Stomach (tissue), 9 donors: ENCODE results near the gene GRWD1. TPM values are rescaled to one million over a fixed set of nuclear protein-coding genes. Genes with fewer than 3 reads are reported as not detected.
A peak's percentile ranks its signal among the peaks of the same experiment; 100 is the strongest.

ENCODE experiments used
- DNase-seq, 2 donors: peaks; one replicate each; pipeline versions ENCODE4 v3.0.0 to v3.0.0-alpha.2; 2013 to 2019
- H3K27ac ChIP-seq, 5 donors: fragments of 200-600 bp in 4 of 5; sonication (generic) in 4 of 5; one replicate each; pipeline ENCODE4 v1.5.1; 2013 to 2019; ENCODE audit warnings: mild to moderate bottlenecking in 1 of 5, moderate library complexity in 1 of 5
- H3K27me3 ChIP-seq, 3 donors: fragments of 200-600 bp; sonication (generic); one replicate each; pipeline ENCODE4 v1.5.1; 2017 to 2019; ENCODE audit warnings: mixed run types in 1 of 3
- H3K36me3 ChIP-seq, 4 donors: fragments of 200-600 bp; sonication (generic); 1 replicate in 3 of 4; 2 replicates in 1 of 4; pipeline ENCODE4 v1.5.1; 2016 to 2019
- H3K4me1 ChIP-seq, 4 donors: fragments of 200-600 bp; sonication (generic); one replicate each; pipeline ENCODE4 v1.5.1; 2016 to 2019
- H3K4me3 ChIP-seq, 4 donors: fragments of 200-600 bp; sonication (generic) in 3 of 4; one replicate each; pipeline ENCODE4 v1.5.1; 2016 to 2019; ENCODE audit warnings: mild to moderate bottlenecking in 1 of 4
- H3K9me3 ChIP-seq, 4 donors: fragments of 200-600 bp; sonication (generic); one replicate each; pipeline ENCODE4 v1.5.1; 2016 to 2019
- CTCF ChIP-seq, 7 experiments: fragments of 450-650 bp in 4 of 7; fragments of 200-600 bp in 3 of 7; sonication (generic) in 3 of 7; IDR thresholded peaks; one replicate each; pipeline ENCODE4 v1.5.1; 2016 to 2019; ENCODE audit warnings: antibody characterized with exemption in 7 of 7, control low read depth in 2 of 7, mild to moderate bottlenecking in 1 of 7
- EP300 ChIP-seq: sonication (generic); formaldehyde crosslinking; IDR thresholded peaks from one replicate; pipeline ENCODE4 v1.6.1; 2017; ENCODE audit warnings: antibody characterized with exemption
- POLR2A ChIP-seq, 4 donors: fragments of 450-650 bp; IDR thresholded peaks; one replicate each; pipeline ENCODE4 v1.6.1; 2016; ENCODE audit warnings: antibody characterized with exemption in 4 of 4, control low read depth in 2 of 4, mild to moderate bottlenecking in 1 of 4, moderate library complexity in 1 of 4
- POLR2AphosphoS5 ChIP-seq, 3 donors: sonication (generic); formaldehyde crosslinking; IDR thresholded peaks; one replicate each; pipeline ENCODE4 v1.6.1; 2016; ENCODE audit warnings: antibody characterized with exemption in 3 of 3
- WGBS, 5 donors: extraction: QIAGEN DNeasy Blood & Tissue Kit in 3 of 5; methylation state at CpG; one replicate each; pipeline versions ENCODE4 v1.1.5 to v1.1.7; 2013 to 2018; 5-methylcytosine and 5-hydroxymethylcytosine counted together
- intact Hi-C: fragments of 100-400 bp; cut with DNase I; formaldehyde crosslinking; loops from one replicate; pipeline ENCODE4 v1.15.1; 2023; ENCODE audit warnings: low total_unique reads
- polyA plus RNA-seq, 3 donors: library from polyadenylated mRNA; stranded (reverse); fragments of 200-250 nt; gene quantifications; one replicate each; pipeline ENCODE4 v1.2.3, GENCODE V29; 2013
- total RNA-seq, 5 donors: library from RNA; depleted of rRNA; stranded (reverse); fragments of >200 nt; gene quantifications; one replicate each; pipeline versions ENCODE4 v1.1.0 to v1.2.3, GENCODE V29; 2014 to 2016
- donor health status: healthy with polysubstance abuse.
- donor health status: Bipolar disorder and iron deficiency.
- donor health status: healthy.

The GRWD1 gene
- total and polyA plus RNA-seq, 8 donors: 5.8 to 49.4 (median 15.7) TPM

GRCh38 chr19:48442116-48443035 is 3.4 kb upstream of the GRWD1 start:
- peaks cover 0 to 71% (median 21%) of the 10 kb centered on the region in 3 donors for H3K27me3 ChIP-seq
- DNase-seq: no peak

GRCh38 chr19:48443256-48443655 is 2.5 kb upstream of the GRWD1 start:
- intact Hi-C loops: no loop called here
- H3K27ac ChIP-seq: no peak overlapping the region
- DNase-seq: peak; percentile 43 to 66
- WGBS, 5 donors: 0 to 1% (median 1%) methylated on average over 6 to 60 of the region's 60 CpGs; no CpG with 5 or more reads in 2 of the 5 donors
- no peaks in the 10 kb centered on the region for H3K9me3 ChIP-seq
- peaks cover 16 to 46% (median 37%) of the 10 kb centered on the region in 4 donors for H3K4me1 ChIP-seq
- H3K36me3 ChIP-seq: peaks cover 0 to 14% (median 13%) of the 10 kb centered on the region in 4 donors
- no peak for TF ChIP-seq POLR2A (IDR thresholded peaks at IDR 0.05)
- no peak for TF ChIP-seq CTCF (IDR thresholded peaks at IDR 0.05)
- no peak for TF ChIP-seq EP300
- TF ChIP-seq POLR2AphosphoS5 (IDR thresholded peaks at IDR 0.05): no peak
- H3K27me3 ChIP-seq: peaks cover 0 to 64% (median 21%) of the 10 kb centered on the region in 3 donors
- peak overlapping the region; percentile 37 to 100 (median 92) for H3K4me3 ChIP-seq

More at GRCh38 chr19:48442116-48443035, 3.4 kb upstream of the GRWD1 start:
- no peak overlapping the region for H3K4me3 ChIP-seq
- WGBS, 5 donors: 27 to 75% (median 33%) methylated on average over 20 to 94 of the region's 94 CpGs
- peaks cover 0 to 5% (median 4%) of the 10 kb centered on the region in 4 donors for H3K36me3 ChIP-seq
- no peak overlapping the region for H3K27ac ChIP-seq
- intact Hi-C loops: no loop called here
- H3K4me1 ChIP-seq: peaks cover 16 to 38% (median 34%) of the 10 kb centered on the region in 4 donors
- H3K9me3 ChIP-seq: no peaks in the 10 kb centered on the region
- TF ChIP-seq EP300 (no peak), POLR2A (IDR thresholded peaks at IDR 0.05) (no peak), POLR2AphosphoS5 (IDR thresholded peaks at IDR 0.05) (no peak), CTCF (IDR thresholded peaks at IDR 0.05) (no peak)

- intact Hi-C loops: no loop called here
- H3K27me3 ChIP-seq: peaks cover 0 to 60% (median 21%) of the 10 kb centered on the region in 3 donors
- TF ChIP-seq POLR2A (IDR thresholded peaks at IDR 0.05): no peak
- TF ChIP-seq CTCF (IDR thresholded peaks at IDR 0.05): no peak
- no peak for TF ChIP-seq EP300
- TF ChIP-seq POLR2AphosphoS5 (IDR thresholded peaks at IDR 0.05): no peak
- no peak overlapping the region for H3K27ac ChIP-seq
- 6 to 23% (median 8%) methylated on average over 5 to 45 of the region's 45 CpGs for WGBS, 5 donors
- DNase-seq: no peak
- peaks cover 0 to 19% (median 18%) of the 10 kb centered on the region in 4 donors for H3K36me3 ChIP-seq
- H3K4me1 ChIP-seq: peaks cover 16 to 51% (median 37%) of the 10 kb centered on the region in 4 donors
- peak overlapping the region; percentile 78 to 100 (median 92) for H3K4me3 ChIP-seq
- H3K9me3 ChIP-seq: no peaks in the 10 kb centered on the region
Observed at GRCh38 chr19:48443731-48444128, 2.1 kb upstream of the GRWD1 start.

GRCh38 chr19:48444129-48444935 is 1.5 kb upstream of the GRWD1 start:
- TF ChIP-seq CTCF (IDR thresholded peaks at IDR 0.05): no peak
- TF ChIP-seq POLR2A (IDR thresholded peaks at IDR 0.05): no peak
- TF ChIP-seq EP300: no peak
- no peak for TF ChIP-seq POLR2AphosphoS5 (IDR thresholded peaks at IDR 0.05)
- peak overlapping the region; percentile 78 to 100 (median 92) for H3K4me3 ChIP-seq
- 11 to 16% (median 13%) methylated on average over 36 to 38 of the region's 38 CpGs for WGBS, 5 donors
- H3K27me3 ChIP-seq: peaks cover 0 to 54% (median 21%) of the 10 kb centered on the region in 3 donors
- peak overlapping the region in 1 of 5 donors; percentile 87 for H3K27ac ChIP-seq
- H3K9me3 ChIP-seq: no peaks in the 10 kb centered on the region
- H3K36me3 ChIP-seq: peaks cover 0 to 25% (median 24%) of the 10 kb centered on the region in 4 donors
- peaks cover 16 to 51% (median 37%) of the 10 kb centered on the region in 4 donors for H3K4me1 ChIP-seq
- DNase-seq: no peak
- intact Hi-C loops: no loop called here
